ENCODE measurements around the gene RGS6. TPM values are rescaled to one million over a fixed set of nuclear protein-coding genes. Genes with fewer than 3 reads are reported as not detected.
A peak's percentile ranks its signal among the peaks of the same experiment; 100 is the strongest.

The RGS6 gene
- total RNA-seq, 1 donor from 2014 or later: 5.2 TPM

DNA sequence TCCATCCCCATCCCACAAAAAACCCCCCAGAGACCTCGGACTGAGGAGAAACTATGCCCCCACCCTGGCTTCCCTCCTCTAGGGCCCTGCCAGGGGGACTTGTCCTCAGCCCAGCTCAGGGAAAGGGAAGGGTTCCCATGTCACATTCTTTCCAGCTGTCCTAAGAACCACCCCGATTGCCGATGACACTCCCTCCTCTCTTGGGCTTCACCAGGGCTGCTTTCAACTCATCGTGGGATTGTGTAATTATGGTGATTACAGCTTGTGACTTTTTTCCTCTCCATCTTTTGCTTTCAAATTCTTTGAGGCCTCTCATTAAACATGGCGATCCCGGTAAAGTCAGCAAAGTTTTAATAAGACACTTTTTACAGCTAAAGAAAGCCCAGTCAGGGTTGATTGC, 617.6 kb downstream of the RGS6 start:
- H3K27me3 ChIP-seq (ENCODE audit: control insufficient read depth in 3 of 3, insufficient read depth in 3 of 3, low read length in 3 of 3): peaks cover 0 to 5% (median 0%) of the 10 kb centered on the region in 3 donors
- no peaks in the 10 kb centered on the region for H3K36me3 ChIP-seq (ENCODE audit: control insufficient read depth in 3 of 3, insufficient read depth in 3 of 3, low read length in 3 of 3)
- no peaks in the 10 kb centered on the region for H3K9me3 ChIP-seq (ENCODE audit: control insufficient read depth in 3 of 3, low read length in 3 of 3)
- no peak overlapping the region for H3K4me3 ChIP-seq (ENCODE audit: low read length in 3 of 3)
- no peak overlapping the region for H3K27ac ChIP-seq (ENCODE audit: low read depth, low read length)
- H3K9ac ChIP-seq (ENCODE audit: low read depth in 1 of 3, low read length in 3 of 3): no peak overlapping the region
- peaks cover 32 to 46% (median 33%) of the 10 kb centered on the region in 3 donors for H3K4me1 ChIP-seq (ENCODE audit: control insufficient read depth in 3 of 3, insufficient read depth in 3 of 3, low read length in 3 of 3)

DNA sequence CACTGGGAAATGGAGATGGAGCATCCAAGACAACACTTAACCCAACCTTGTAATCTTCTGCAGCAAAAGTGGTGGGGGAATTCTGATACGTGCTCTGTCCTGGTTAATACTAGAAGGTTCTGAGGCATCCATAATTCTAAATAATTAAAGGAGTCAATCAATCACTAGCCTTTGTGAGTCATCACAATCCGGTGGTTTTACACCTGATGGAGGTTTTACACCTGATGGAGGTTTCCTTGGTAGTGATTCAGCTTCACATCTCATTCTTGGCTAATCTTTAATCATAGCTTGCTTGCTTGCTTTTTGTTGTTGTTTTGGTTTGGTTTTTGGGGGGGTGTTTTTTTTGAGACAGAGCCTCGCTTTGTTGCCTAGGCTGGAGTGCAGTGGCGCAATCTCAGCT, 618.3 kb downstream of the RGS6 start:
- H3K27ac ChIP-seq (ENCODE audit: low read depth, low read length): no peak overlapping the region
- H3K27me3 ChIP-seq (ENCODE audit: control insufficient read depth in 3 of 3, insufficient read depth in 3 of 3, low read length in 3 of 3): peaks cover 0 to 5% (median 0%) of the 10 kb centered on the region in 3 donors
- no peaks in the 10 kb centered on the region for H3K36me3 ChIP-seq (ENCODE audit: control insufficient read depth in 3 of 3, insufficient read depth in 3 of 3, low read length in 3 of 3)
- H3K9ac ChIP-seq (ENCODE audit: low read depth in 1 of 3, low read length in 3 of 3): no peak overlapping the region
- no peaks in the 10 kb centered on the region for H3K9me3 ChIP-seq (ENCODE audit: control insufficient read depth in 3 of 3, low read length in 3 of 3)
- no peak overlapping the region for H3K4me3 ChIP-seq (ENCODE audit: low read length in 3 of 3)
- H3K4me1 ChIP-seq (ENCODE audit: control insufficient read depth in 3 of 3, insufficient read depth in 3 of 3, low read length in 3 of 3): peaks cover 26 to 43% (median 26%) of the 10 kb centered on the region in 3 donors

DNA sequence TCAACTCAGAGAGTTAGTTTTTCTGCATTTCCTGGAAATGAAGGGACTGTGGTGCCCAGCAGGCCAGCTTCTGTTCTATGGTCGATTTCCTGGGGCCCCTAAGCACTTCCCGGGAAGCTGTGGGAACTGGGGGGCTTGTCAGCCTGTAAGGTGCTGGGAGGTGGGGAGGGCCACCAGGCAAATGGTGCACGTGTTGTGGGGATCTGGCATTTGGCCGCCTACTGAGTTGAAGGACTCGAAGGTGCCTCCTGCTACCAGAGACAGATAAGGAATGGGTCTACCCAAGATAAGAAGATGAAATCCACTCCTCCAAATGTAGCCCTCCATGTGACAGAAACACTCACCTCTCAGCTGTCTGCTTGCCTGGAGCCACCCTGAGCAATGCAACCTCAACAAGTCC, 620.0 kb downstream of the RGS6 start:
- Histone ChIP-seq H3K9ac (ENCODE audit: low read depth in 1 of 3, low read length in 3 of 3) (no peak overlapping the region), H3K27me3 (ENCODE audit: control insufficient read depth in 3 of 3, insufficient read depth in 3 of 3, low read length in 3 of 3) (peaks cover 0 to 5% (median 0%) of the 10 kb centered on the region in 3 donors), H3K4me3 (ENCODE audit: low read length in 3 of 3) (no peak overlapping the region), H3K27ac (ENCODE audit: low read depth, low read length) (no peak overlapping the region), H3K9me3 (ENCODE audit: control insufficient read depth in 3 of 3, low read length in 3 of 3) (no peaks in the 10 kb centered on the region), H3K4me1 (ENCODE audit: control insufficient read depth in 3 of 3, insufficient read depth in 3 of 3, low read length in 3 of 3) (peaks cover 10 to 31% (median 10%) of the 10 kb centered on the region in 3 donors), H3K36me3 (ENCODE audit: control insufficient read depth in 3 of 3, insufficient read depth in 3 of 3, low read length in 3 of 3) (no peaks in the 10 kb centered on the region)

DNA sequence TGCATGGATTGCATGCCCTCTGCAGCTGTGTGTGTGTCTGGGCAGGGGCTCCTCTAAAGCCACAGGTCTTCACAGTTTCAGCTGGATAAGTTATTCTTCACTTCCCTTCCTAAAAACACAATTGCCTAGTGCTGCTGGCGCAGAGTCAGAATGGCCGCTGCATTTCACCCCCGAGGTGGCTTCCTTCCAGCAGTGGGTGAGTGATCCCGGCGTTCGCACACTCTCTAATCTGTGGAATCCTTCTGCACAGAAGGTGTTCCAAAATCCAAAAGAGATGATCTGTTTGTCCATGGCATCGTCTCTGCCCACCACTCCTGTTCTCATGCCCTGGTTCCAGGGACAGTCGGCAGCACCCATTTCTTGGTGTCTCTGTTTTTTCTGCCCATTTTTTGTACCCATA, 620.9 kb downstream of the RGS6 start:
- Histone ChIP-seq H3K9ac (ENCODE audit: low read depth in 1 of 3, low read length in 3 of 3) (no peak overlapping the region), H3K27me3 (ENCODE audit: control insufficient read depth in 3 of 3, insufficient read depth in 3 of 3, low read length in 3 of 3) (peaks cover 0 to 5% (median 0%) of the 10 kb centered on the region in 3 donors), H3K9me3 (ENCODE audit: control insufficient read depth in 3 of 3, low read length in 3 of 3) (no peaks in the 10 kb centered on the region), H3K4me1 (ENCODE audit: control insufficient read depth in 3 of 3, insufficient read depth in 3 of 3, low read length in 3 of 3) (peaks cover 11 to 34% (median 12%) of the 10 kb centered on the region in 3 donors), H3K4me3 (ENCODE audit: low read length in 3 of 3) (no peak overlapping the region), H3K27ac (ENCODE audit: low read depth, low read length) (no peak overlapping the region), H3K36me3 (ENCODE audit: control insufficient read depth in 3 of 3, insufficient read depth in 3 of 3, low read length in 3 of 3) (no peaks in the 10 kb centered on the region)

DNA sequence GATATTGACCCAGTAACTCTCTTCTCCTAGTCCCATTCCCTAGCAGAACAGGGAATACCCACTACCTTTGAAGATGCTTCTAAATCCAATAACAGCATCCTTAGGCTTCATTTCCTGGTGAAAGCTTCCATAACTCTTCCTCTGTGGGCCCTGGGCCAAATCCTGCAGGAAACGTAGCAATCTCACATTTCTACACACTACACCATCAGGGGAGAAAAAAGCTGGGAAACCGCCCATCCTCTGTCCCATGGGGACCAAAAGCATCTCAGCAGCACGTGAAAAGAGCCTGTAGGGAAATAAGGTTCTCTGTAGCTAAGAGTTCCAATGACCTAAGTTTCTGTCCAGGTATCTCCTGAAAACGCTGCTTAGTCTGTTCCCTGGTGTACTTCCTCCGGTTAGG, 621.4 kb downstream of the RGS6 start:
- Histone ChIP-seq H3K27ac (ENCODE audit: low read depth, low read length) (no peak overlapping the region), H3K4me1 (ENCODE audit: control insufficient read depth in 3 of 3, insufficient read depth in 3 of 3, low read length in 3 of 3) (peaks cover 16 to 37% (median 17%) of the 10 kb centered on the region in 3 donors), H3K9me3 (ENCODE audit: control insufficient read depth in 3 of 3, low read length in 3 of 3) (no peaks in the 10 kb centered on the region), H3K27me3 (ENCODE audit: control insufficient read depth in 3 of 3, insufficient read depth in 3 of 3, low read length in 3 of 3) (peaks cover 0 to 5% (median 0%) of the 10 kb centered on the region in 3 donors), H3K36me3 (ENCODE audit: control insufficient read depth in 3 of 3, insufficient read depth in 3 of 3, low read length in 3 of 3) (no peaks in the 10 kb centered on the region), H3K9ac (ENCODE audit: low read depth in 1 of 3, low read length in 3 of 3) (no peak overlapping the region), H3K4me3 (ENCODE audit: low read length in 3 of 3) (no peak overlapping the region)

DNA sequence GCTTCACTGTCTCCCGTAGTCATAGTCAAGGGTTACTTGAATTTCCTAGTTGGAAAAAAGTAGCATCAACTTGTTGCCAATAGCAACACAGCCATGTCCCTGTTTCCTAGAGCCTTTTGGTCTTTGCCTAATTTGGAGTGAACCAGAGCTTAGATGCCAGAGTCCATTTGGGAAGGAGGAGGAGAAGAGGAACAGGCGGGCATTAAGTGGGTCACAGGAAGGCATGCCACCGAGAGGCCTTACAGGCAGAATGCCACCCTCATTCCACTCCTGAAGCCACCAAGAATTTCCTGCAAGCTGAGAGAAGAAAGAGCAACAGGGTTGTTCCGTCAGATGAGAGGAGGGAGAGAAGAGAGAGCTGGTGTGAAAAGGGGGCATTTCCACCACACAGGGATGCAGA, 622.2 kb downstream of the RGS6 start:
- Histone ChIP-seq H3K4me1 (ENCODE audit: control insufficient read depth in 3 of 3, insufficient read depth in 3 of 3, low read length in 3 of 3) (peaks cover 19 to 37% (median 19%) of the 10 kb centered on the region in 3 donors), H3K9ac (ENCODE audit: low read depth in 1 of 3, low read length in 3 of 3) (no peak overlapping the region), H3K9me3 (ENCODE audit: control insufficient read depth in 3 of 3, low read length in 3 of 3) (no peaks in the 10 kb centered on the region), H3K27ac (ENCODE audit: low read depth, low read length) (no peak overlapping the region), H3K4me3 (ENCODE audit: low read length in 3 of 3) (no peak overlapping the region), H3K36me3 (ENCODE audit: control insufficient read depth in 3 of 3, insufficient read depth in 3 of 3, low read length in 3 of 3) (no peaks in the 10 kb centered on the region), H3K27me3 (ENCODE audit: control insufficient read depth in 3 of 3, insufficient read depth in 3 of 3, low read length in 3 of 3) (peaks cover 0 to 2% (median 0%) of the 10 kb centered on the region in 3 donors)

DNA sequence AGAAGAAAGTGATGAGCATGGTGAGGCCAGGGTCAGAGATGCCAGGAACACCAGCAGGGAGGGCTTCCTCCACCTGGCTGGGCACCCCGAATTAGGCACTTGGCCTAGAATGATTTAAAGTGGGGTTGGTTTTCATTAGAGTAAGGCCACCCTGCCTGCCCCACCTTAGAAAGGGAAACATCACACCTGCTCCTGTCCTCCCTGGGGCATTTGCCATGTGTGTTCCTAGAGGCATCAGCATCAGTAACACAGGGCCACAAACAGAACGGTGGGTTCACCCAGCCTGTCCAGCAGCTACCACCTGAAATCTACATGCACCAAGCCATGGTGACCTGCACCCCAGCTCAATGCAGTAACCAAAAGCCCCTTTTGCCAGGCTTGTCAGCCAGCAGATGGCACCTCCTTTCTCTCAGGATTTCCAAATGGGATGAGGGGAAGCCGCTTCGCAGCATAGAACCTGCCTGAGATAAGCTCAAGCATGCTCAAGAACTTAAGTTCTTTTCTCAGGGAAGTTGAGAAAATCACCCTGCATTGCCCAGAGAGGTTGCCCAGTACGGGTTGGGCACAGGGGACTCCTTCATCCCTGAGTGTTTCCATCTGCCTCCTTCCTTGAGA, 622.9 kb downstream of the RGS6 start:
- Histone ChIP-seq H3K36me3 (ENCODE audit: control insufficient read depth in 3 of 3, insufficient read depth in 3 of 3, low read length in 3 of 3) (no peaks in the 10 kb centered on the region), H3K27me3 (ENCODE audit: control insufficient read depth in 3 of 3, insufficient read depth in 3 of 3, low read length in 3 of 3) (peaks cover 0 to 2% (median 0%) of the 10 kb centered on the region in 3 donors), H3K9me3 (ENCODE audit: control insufficient read depth in 3 of 3, low read length in 3 of 3) (no peaks in the 10 kb centered on the region), H3K9ac (ENCODE audit: low read depth in 1 of 3, low read length in 3 of 3) (no peak overlapping the region), H3K4me1 (ENCODE audit: control insufficient read depth in 3 of 3, insufficient read depth in 3 of 3, low read length in 3 of 3) (peaks cover 22 to 40% (median 26%) of the 10 kb centered on the region in 3 donors), H3K27ac (ENCODE audit: low read depth, low read length) (no peak overlapping the region), H3K4me3 (ENCODE audit: low read length in 3 of 3) (no peak overlapping the region)

DNA sequence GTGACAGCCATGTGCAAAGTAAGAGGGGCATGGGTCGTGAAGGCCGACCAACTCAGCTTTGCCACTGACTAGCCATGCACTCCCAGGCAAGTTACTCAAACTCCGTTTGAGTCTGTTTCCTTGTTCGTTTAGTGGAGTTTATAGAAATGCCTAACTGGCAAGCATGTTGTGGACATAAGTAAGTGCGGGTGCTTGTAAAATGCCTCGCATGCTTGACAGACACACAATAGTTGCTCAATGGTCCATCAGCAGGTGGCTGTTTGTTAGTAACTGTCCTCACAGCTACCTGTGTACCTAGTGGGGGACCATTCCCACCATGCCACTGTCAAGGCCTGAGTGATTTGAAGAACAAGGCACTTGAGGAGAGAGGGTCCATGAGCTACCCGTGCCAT, 623.4 kb downstream of the RGS6 start:
- no peaks in the 10 kb centered on the region for H3K36me3 ChIP-seq (ENCODE audit: control insufficient read depth in 3 of 3, insufficient read depth in 3 of 3, low read length in 3 of 3)
- H3K27ac ChIP-seq (ENCODE audit: low read depth, low read length): no peak overlapping the region
- H3K9ac ChIP-seq (ENCODE audit: low read depth in 1 of 3, low read length in 3 of 3): no peak overlapping the region
- no peaks in the 10 kb centered on the region for H3K9me3 ChIP-seq (ENCODE audit: control insufficient read depth in 3 of 3, low read length in 3 of 3)
- peaks cover 22 to 43% (median 30%) of the 10 kb centered on the region in 3 donors for H3K4me1 ChIP-seq (ENCODE audit: control insufficient read depth in 3 of 3, insufficient read depth in 3 of 3, low read length in 3 of 3)
- no peak overlapping the region for H3K4me3 ChIP-seq (ENCODE audit: low read length in 3 of 3)
- H3K27me3 ChIP-seq (ENCODE audit: control insufficient read depth in 3 of 3, insufficient read depth in 3 of 3, low read length in 3 of 3): peaks cover 0 to 2% (median 0%) of the 10 kb centered on the region in 3 donors

DNA sequence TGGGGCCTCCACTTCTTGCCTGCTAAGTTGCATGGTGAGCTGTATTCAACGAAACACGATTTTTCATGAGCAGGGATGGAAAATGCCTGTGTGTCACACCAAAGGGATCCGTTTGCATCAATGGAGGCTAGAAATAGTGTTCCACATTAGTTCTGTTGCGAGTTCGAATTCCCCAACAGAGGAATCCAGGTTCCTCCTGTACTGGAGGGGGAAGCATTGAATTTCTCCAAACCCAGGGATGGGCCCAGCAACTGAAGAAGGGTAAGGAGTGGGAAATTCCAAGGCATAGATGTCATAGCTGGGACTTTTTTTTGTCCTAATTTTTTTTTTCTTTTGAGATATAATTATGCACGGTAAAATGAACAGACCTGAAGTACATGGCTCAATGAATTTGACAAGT, 625.4 kb downstream of the RGS6 start:
- no peaks in the 10 kb centered on the region for H3K27me3 ChIP-seq (ENCODE audit: control insufficient read depth in 3 of 3, insufficient read depth in 3 of 3, low read length in 3 of 3)
- H3K27ac ChIP-seq (ENCODE audit: low read depth, low read length): no peak overlapping the region
- no peaks in the 10 kb centered on the region for H3K36me3 ChIP-seq (ENCODE audit: control insufficient read depth in 3 of 3, insufficient read depth in 3 of 3, low read length in 3 of 3)
- H3K4me1 ChIP-seq (ENCODE audit: control insufficient read depth in 3 of 3, insufficient read depth in 3 of 3, low read length in 3 of 3): peaks cover 22 to 43% (median 30%) of the 10 kb centered on the region in 3 donors
- H3K9me3 ChIP-seq (ENCODE audit: control insufficient read depth in 3 of 3, low read length in 3 of 3): no peaks in the 10 kb centered on the region
- no peak overlapping the region for H3K4me3 ChIP-seq (ENCODE audit: low read length in 3 of 3)
- no peak overlapping the region for H3K9ac ChIP-seq (ENCODE audit: low read depth in 1 of 3, low read length in 3 of 3)

DNA sequence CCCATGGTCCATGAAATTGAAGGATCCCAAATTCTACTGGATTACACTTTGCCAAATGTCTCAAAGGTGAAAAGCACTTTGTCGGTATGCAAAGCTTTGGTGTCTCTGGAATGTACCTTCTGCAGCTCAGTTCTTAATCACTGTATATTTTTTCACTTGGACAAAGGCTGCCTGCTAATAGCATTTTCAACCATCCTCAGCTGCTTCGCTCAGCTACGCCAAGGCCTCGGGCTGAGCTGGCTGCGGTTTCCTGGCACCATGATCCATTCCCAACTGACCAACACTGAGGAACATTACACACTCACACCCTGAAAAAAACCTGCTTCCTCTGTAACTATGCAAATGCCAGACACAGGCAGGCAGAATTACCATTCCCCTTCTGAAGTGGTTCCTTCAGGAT, 626.5 kb downstream of the RGS6 start:
- H3K27ac ChIP-seq (ENCODE audit: low read depth, low read length): peak overlapping the region; percentile 4
- peaks cover 17 to 39% (median 35%) of the 10 kb centered on the region in 3 donors for H3K4me1 ChIP-seq (ENCODE audit: control insufficient read depth in 3 of 3, insufficient read depth in 3 of 3, low read length in 3 of 3)
- no peaks in the 10 kb centered on the region for H3K9me3 ChIP-seq (ENCODE audit: control insufficient read depth in 3 of 3, low read length in 3 of 3)
- no peaks in the 10 kb centered on the region for H3K27me3 ChIP-seq (ENCODE audit: control insufficient read depth in 3 of 3, insufficient read depth in 3 of 3, low read length in 3 of 3)
- no peaks in the 10 kb centered on the region for H3K36me3 ChIP-seq (ENCODE audit: control insufficient read depth in 3 of 3, insufficient read depth in 3 of 3, low read length in 3 of 3)
- no peak overlapping the region for H3K4me3 ChIP-seq (ENCODE audit: low read length in 3 of 3)
- H3K9ac ChIP-seq (ENCODE audit: low read depth in 1 of 3, low read length in 3 of 3): peak overlapping the region in 2 of 3 donors; percentile 25 to 38

Data from skeletal muscle tissue (tissue), 4 donors.